HepG2 (cell line): ENCODE results near the gene PIK3IP1. TPM values are rescaled to one million over a fixed set of nuclear protein-coding genes. Genes with fewer than 3 reads are reported as not detected.

Source experiments
- ATAC-seq: fragments of 200-7000 bp; cut with Tn5 transposase; 3 replicates; pipeline ENCODE4 v1.9.1; 2020; ENCODE audit warnings: mild to moderate bottlenecking, moderate library complexity
- BruUV-seq: library from RNA; stranded (reverse); fragments of 400-500 nt; replicated peaks from 2 replicates; lab custom pipeline; 2021; lab: Mats Ljungman, UMichigan
- CTCF ChIA-PET: fragments of 300-600 bp; formaldehyde crosslinking; extraction: SDS; loops from one replicate; lab custom pipeline; 2021; ENCODE audit warnings: low total read pairs, inconsistent platforms, low intra/inter-chr PET ratio; lab: Yijun Ruan, JAX
- POLR2A ChIA-PET: fragments of 350-600 bp; sonication (Branson Sonifier 250); formaldehyde crosslinking; loops from one replicate; lab custom pipeline; 2020; ENCODE audit warnings: antibody characterized with exemption, inconsistent platforms; lab: Yijun Ruan, JAX
- DNase-seq: peaks from one replicate; pipeline ENCODE4 v3.0.0-alpha.2; 2015; ENCODE audit warnings: low spot score
- FAIRE-seq: peaks from 3 replicates; lab custom pipeline; 2011; peaks lifted over from hg19 to GRCh38; lab: Jason Lieb, UNC
- H2AFZ ChIP-seq: one replicate; pipeline ENCODE4 v1.6.1; 2011; ENCODE audit warnings: low read length, inconsistent platforms
- H3K27ac ChIP-seq: fragments of 300-600 bp; 3 replicates; pipeline ENCODE4 v1.8.0; 2011; ENCODE audit warnings: mixed run types, mild to moderate bottlenecking, mixed read lengths, low read length, inconsistent platforms; ENCODE audit not compliant: insufficient read depth; ENCODE audit errors: extremely low read length
- H3K27me3 ChIP-seq, 2 experiments: fragments of 200-600 bp in 1 of 2; 2 replicates in 1 of 2; 3 replicates in 1 of 2; pipeline versions ENCODE4 v1.6.0 to v1.8.0; 2011; ENCODE audit warnings: low read length in 2 of 2, mild to moderate bottlenecking in 2 of 2, moderate library complexity in 2 of 2, inconsistent platforms in 1 of 2; ENCODE audit not compliant: insufficient read depth in 2 of 2, control insufficient read depth in 1 of 2
- H3K36me3 ChIP-seq, 2 experiments: fragments of 200-600 bp in 1 of 2; replicated peaks in 1 of 2; 2 replicates in 1 of 2; 3 replicates in 1 of 2; pipeline versions ENCODE4 v1.5.1 to v1.8.0; 2011; ENCODE audit warnings: low read length in 2 of 2, inconsistent platforms in 1 of 2; ENCODE audit not compliant: insufficient read depth in 2 of 2, control insufficient read depth in 1 of 2
- H3K4me1 ChIP-seq: 2 replicates; pipeline ENCODE4 v1.5.1; 2012; ENCODE audit warnings: low read length, inconsistent platforms; ENCODE audit not compliant: insufficient read depth
- H3K4me2 ChIP-seq: 2 replicates; pipeline ENCODE4 v1.6.0; 2011; ENCODE audit warnings: low read depth, low read length, inconsistent platforms
- H3K4me3 ChIP-seq, 3 experiments: fragments of 200-600 bp in 1 of 3; sonication (generic), shearing (Covaris generic) in 1 of 3; replicated peaks in 1 of 3; 2 replicates each; pipeline ENCODE4 v1.5.1; 2011 to 2016; ENCODE audit warnings: low read length in 3 of 3, inconsistent platforms in 2 of 3, low read depth in 2 of 3, mild to moderate bottlenecking in 2 of 3, control low read depth in 1 of 3, mixed read lengths in 1 of 3; ENCODE audit not compliant: insufficient read depth in 1 of 3
- H3K79me2 ChIP-seq: one replicate; pipeline ENCODE4 v1.6.1; 2011; ENCODE audit warnings: low read length, inconsistent platforms; ENCODE audit not compliant: insufficient read depth
- H3K9ac ChIP-seq: 2 replicates; pipeline ENCODE4 v1.6.0; 2011; ENCODE audit warnings: mild to moderate bottlenecking, low read depth, low read length, inconsistent platforms; ENCODE audit not compliant: insufficient read depth
- H3K9me3 ChIP-seq: 2 replicates; pipeline ENCODE4 v1.5.1; 2012; ENCODE audit warnings: mild to moderate bottlenecking, low read length
- H4K20me1 ChIP-seq: 2 replicates; pipeline ENCODE4 v1.6.0; 2011; ENCODE audit warnings: inconsistent platforms, mild to moderate bottlenecking, low read length, moderate library complexity; ENCODE audit not compliant: insufficient read depth
- EZH2 ChIP-seq: conservative IDR thresholded peaks from 2 replicates; pipeline ENCODE4 v1.6.1; 2012; ENCODE audit warnings: mild to moderate bottlenecking, low read depth, low read length, moderate library complexity
- SAP130 ChIP-seq: IDR thresholded peaks from 2 replicates; pipeline ENCODE4 v1.6.1; 2016; ENCODE audit warnings: low read depth
- XBP1 ChIP-seq: sonication (generic); formaldehyde crosslinking; IDR thresholded peaks from 2 replicates; pipeline ENCODE4 v1.5.0; 2020; ENCODE audit warnings: missing genetic modification reagents
- ZBTB21 ChIP-seq: sonication (generic); formaldehyde crosslinking; IDR thresholded peaks from 2 replicates; pipeline ENCODE4 v1.4.0; 2020; ENCODE audit warnings: missing genetic modification reagents
- ZNF879 ChIP-seq: sonication (generic); formaldehyde crosslinking; IDR thresholded peaks from 2 replicates; pipeline ENCODE4 v1.8.1; 2023; ENCODE audit warnings: missing genetic modification reagents
- WGBS: methylation state at CpG from one replicate; pipeline ENCODE4 v1.1.6; 2017; ENCODE audit warnings: low lambda C conversion rate; 5-methylcytosine and 5-hydroxymethylcytosine counted together
- in situ Hi-C: cut with HindIII; loops from 2 replicates; pipeline ENCODE4 v1.10.0; 2017; ENCODE audit warnings: low pct_unique_long_range_greater_than_20kb; ENCODE audit not compliant: extremely low pct_ligation_motif_present
- intact Hi-C: fragments of 100-400 bp; cut with micrococcal nuclease; formaldehyde crosslinking; loops from one replicate; pipeline ENCODE4 v1.10.0; 2022; ENCODE audit not compliant: unreplicated experiment
- polyA plus RNA-seq, 8 experiments: library from polyadenylated mRNA; depleted of rRNA in 3 of 8; stranded (reverse) in 7 of 8; unstranded in 1 of 8; fragments of >200 nt; fragmentation: Illumina TruSeq in 4 of 8; extraction: Trizol in 4 of 8; gene quantifications; 2 replicates each; pipeline versions ENCODE4 v1.2.1 to v1.2.3, GENCODE V29; 2011 to 2016; ENCODE audit warnings: low read depth in 4 of 8, missing spikeins in 1 of 8, mixed read lengths in 1 of 8; ENCODE audit not compliant: insufficient read depth in 1 of 8
- total RNA-seq, 5 experiments: library from RNA; depleted of rRNA; stranded (reverse); fragments of >200 nt; fragmentation: Illumina TruSeq; extraction: Trizol; gene quantifications; 2 replicates each; pipeline ENCODE4 v1.2.3, GENCODE V29; 2016; ENCODE audit warnings: low read depth in 1 of 5
- TF ChIP-seq, protein P1 (sequence below): sonication (generic); formaldehyde crosslinking; IDR thresholded peaks from 2 replicates; pipeline ENCODE4 v1.4.0; 2020; ENCODE audit warnings: missing genetic modification reagents
- TF ChIP-seq, protein P2 (sequence below), 2 experiments: sonication (generic) in 1 of 2; formaldehyde crosslinking in 1 of 2; IDR thresholded peaks; 2 replicates each; pipeline versions ENCODE4 v1.4.0 to v1.6.1; 2018 to 2020; ENCODE audit warnings: missing genetic modification reagents in 2 of 2, borderline replicate concordance in 1 of 2, low read depth in 1 of 2, mild to moderate bottlenecking in 1 of 2, missing biosample characterization in 1 of 2

Gene PIK3IP1
- total and polyA plus RNA-seq, 2 of the 13 experiments (the other 11 are each of a cell fraction or from before 2014, with no cell fraction given) = 1.3 to 2.5 TPM

DNA sequence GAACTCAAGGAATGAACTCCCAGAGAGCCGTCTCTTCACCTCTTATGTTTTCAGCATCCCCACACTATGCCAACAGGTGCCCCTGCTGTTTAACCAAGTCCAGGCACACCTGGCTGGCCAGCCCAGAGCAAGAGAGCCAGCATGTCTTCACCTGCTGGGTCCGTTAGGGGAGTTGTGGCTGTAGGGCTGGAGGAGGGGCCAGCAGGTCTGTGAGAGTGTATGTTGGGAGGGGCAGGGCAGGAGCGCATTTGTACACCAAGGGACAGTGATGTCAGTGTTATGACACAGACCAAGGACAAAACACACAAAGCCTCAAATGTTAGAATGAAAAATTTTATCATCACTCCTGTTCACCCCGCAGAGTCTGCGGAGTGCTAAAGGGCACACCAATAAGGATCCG lies 48.1 kb upstream of the PIK3IP1 start:
- H3K27ac ChIP-seq = peak overlapping the region; percentile 75
- peaks cover 86% of the 10 kb centered on the region for H4K20me1 ChIP-seq
- H3K9me3 ChIP-seq = no peaks in the 10 kb centered on the region
- 70% methylated on average over 6 of the region's 6 CpGs for WGBS
- DNase-seq (peak; percentile 56), ATAC-seq (peak; percentile 8; the same call in 2 of the 3 replicates), FAIRE-seq (no peak)
- intact Hi-C loops (no loop called here), in situ Hi-C loops (no loop called here)
- ChIA-PET POLR2A (interaction anchor here (1.1 to 1.9 kb wide), 5 partner anchors 10 to 372 kb away, joined by 3 to 8 read pairs (median 4); partner anchors contain the start of gene DRG1), CTCF (no interaction called here)
- BruUV-seq = no TSS peak
- no peaks in the 10 kb centered on the region for H3K27me3 ChIP-seq
- H3K9ac ChIP-seq = peak overlapping the region; percentile 73
- TF ChIP-seq ZBTB21 (CRISPR knock-in tag) (peak; percentile 52; the same call in 1 of the 2 replicates), SAP130 (CRISPR knock-in tag) (peak; percentile 36; the same call in 1 of the 2 replicates), XBP1 (CRISPR knock-in tag) (no peak), EZH2 (no peak), ZNF879 (CRISPR knock-in tag) (no peak)
- TF ChIP-seq, protein P1, sequence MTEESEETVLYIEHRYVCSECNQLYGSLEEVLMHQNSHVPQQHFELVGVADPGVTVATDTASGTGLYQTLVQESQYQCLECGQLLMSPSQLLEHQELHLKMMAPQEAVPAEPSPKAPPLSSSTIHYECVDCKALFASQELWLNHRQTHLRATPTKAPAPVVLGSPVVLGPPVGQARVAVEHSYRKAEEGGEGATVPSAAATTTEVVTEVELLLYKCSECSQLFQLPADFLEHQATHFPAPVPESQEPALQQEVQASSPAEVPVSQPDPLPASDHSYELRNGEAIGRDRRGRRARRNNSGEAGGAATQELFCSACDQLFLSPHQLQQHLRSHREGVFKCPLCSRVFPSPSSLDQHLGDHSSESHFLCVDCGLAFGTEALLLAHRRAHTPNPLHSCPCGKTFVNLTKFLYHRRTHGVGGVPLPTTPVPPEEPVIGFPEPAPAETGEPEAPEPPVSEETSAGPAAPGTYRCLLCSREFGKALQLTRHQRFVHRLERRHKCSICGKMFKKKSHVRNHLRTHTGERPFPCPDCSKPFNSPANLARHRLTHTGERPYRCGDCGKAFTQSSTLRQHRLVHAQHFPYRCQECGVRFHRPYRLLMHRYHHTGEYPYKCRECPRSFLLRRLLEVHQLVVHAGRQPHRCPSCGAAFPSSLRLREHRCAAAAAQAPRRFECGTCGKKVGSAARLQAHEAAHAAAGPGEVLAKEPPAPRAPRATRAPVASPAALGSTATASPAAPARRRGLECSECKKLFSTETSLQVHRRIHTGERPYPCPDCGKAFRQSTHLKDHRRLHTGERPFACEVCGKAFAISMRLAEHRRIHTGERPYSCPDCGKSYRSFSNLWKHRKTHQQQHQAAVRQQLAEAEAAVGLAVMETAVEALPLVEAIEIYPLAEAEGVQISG (CRISPR knock-in tag) = 0 out of 2 replicates have a peak, but pooled peaks have one; percentile 4
- TF ChIP-seq, protein P2, sequence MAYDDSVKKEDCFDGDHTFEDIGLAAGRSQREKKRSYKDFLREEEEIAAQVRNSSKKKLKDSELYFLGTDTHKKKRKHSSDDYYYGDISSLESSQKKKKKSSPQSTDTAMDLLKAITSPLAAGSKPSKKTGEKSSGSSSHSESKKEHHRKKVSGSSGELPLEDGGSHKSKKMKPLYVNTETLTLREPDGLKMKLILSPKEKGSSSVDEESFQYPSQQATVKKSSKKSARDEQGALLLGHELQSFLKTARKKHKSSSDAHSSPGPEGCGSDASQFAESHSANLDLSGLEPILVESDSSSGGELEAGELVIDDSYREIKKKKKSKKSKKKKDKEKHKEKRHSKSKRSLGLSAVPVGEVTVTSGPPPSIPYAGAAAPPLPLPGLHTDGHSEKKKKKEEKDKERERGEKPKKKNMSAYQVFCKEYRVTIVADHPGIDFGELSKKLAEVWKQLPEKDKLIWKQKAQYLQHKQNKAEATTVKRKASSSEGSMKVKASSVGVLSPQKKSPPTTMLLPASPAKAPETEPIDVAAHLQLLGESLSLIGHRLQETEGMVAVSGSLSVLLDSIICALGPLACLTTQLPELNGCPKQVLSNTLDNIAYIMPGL (CRISPR knock-in tag; IDR thresholded peaks at IDR 0.05; ENCODE audit: borderline replicate concordance in 1 of 2, low read depth in 1 of 2) = no peak
- peaks cover 85% of the 10 kb centered on the region for H3K79me2 ChIP-seq
- H2AFZ ChIP-seq = no peak overlapping the region
- peaks cover 18 to 59% of the 10 kb centered on the region in 2 experiments for H3K36me3 ChIP-seq
- H3K4me2 ChIP-seq = peak overlapping the region; percentile 97
- peak overlapping the region; percentile 3 to 85 (median 9); a peak in 3 of 6 replicates for H3K4me3 ChIP-seq
- H3K4me1 ChIP-seq = peaks cover 85% of the 10 kb centered on the region
